Fibroblast of mammary gland (primary cell): ENCODE data around the gene PURB.

Experiments
- DNase-seq: peaks from one replicate; pipeline ENCODE4 v3.0.0-alpha.2; 2010; ENCODE audit warnings: low read depth
- H3K4me3 ChIP-seq: 2 replicates; pipeline ENCODE4 v1.5.1; 2011; ENCODE audit warnings: low read depth, mild to moderate bottlenecking, low read length, moderate library complexity; ENCODE audit not compliant: control insufficient read depth
- CTCF ChIP-seq: conservative IDR thresholded peaks from 2 replicates; pipeline ENCODE4 v1.5.1; 2011; ENCODE audit warnings: low read depth, low read length, inconsistent platforms; ENCODE audit not compliant: control insufficient read depth, insufficient read depth

The PURB gene

GRCh38 chr7:44891791-44892190, 6.5 kb upstream of the PURB start:
- no peak for DNase-seq

GRCh38 chr7:44891372-44891771, 6.0 kb upstream of the PURB start:
- DNase-seq: no peak
- no peak for TF ChIP-seq CTCF
- H3K4me3 ChIP-seq: no peak overlapping the region

More at GRCh38 chr7:44891791-44892190, 6.5 kb upstream of the PURB start:
- TF ChIP-seq CTCF: no peak
- H3K4me3 ChIP-seq: no peak overlapping the region

- TF ChIP-seq CTCF: no peak
- DNase-seq: no peak
- no peak overlapping the region for H3K4me3 ChIP-seq
Observed at GRCh38 chr7:44889086-44889781, 3.9 kb upstream of the PURB start.

- TF ChIP-seq CTCF: no peak
- no peak for DNase-seq
Observed at GRCh38 chr7:44887293-44887692, 2.0 kb upstream of the PURB start.

GRCh38 chr7:44884621-44885393, 523 bp downstream of the PURB start:
- peak overlapping the region; percentile 76 for H3K4me3 ChIP-seq
- no peak for TF ChIP-seq CTCF
- peak; percentile 63 for DNase-seq

More at GRCh38 chr7:44887293-44887692, 2.0 kb upstream of the PURB start:
- no peak overlapping the region for H3K4me3 ChIP-seq

GRCh38 chr7:44883961-44884620, 1.2 kb downstream of the PURB start:
- DNase-seq: no peak
- TF ChIP-seq CTCF: no peak
- peak overlapping the region; percentile 76 for H3K4me3 ChIP-seq
